Lower leg skin (tissue), 3 donors: ENCODE measurements around the gene AUTS2.

Experiments used
- POLR2A ChIP-seq, 2 donors: fragments of 450-650 bp; IDR thresholded peaks; one replicate each; pipeline ENCODE4 v1.6.1; 2016 to 2017; ENCODE audit warnings: antibody characterized with exemption in 2 of 2, mild to moderate bottlenecking in 1 of 2, moderate library complexity in 1 of 2
- TF ChIP-seq, protein P1 (sequence below), 3 donors: fragments of 450-650 bp; IDR thresholded peaks; one replicate each; pipeline ENCODE4 v1.5.1; 2016; ENCODE audit warnings: antibody characterized with exemption in 3 of 3, mild to moderate bottlenecking in 3 of 3, moderate library complexity in 2 of 3

DNA sequence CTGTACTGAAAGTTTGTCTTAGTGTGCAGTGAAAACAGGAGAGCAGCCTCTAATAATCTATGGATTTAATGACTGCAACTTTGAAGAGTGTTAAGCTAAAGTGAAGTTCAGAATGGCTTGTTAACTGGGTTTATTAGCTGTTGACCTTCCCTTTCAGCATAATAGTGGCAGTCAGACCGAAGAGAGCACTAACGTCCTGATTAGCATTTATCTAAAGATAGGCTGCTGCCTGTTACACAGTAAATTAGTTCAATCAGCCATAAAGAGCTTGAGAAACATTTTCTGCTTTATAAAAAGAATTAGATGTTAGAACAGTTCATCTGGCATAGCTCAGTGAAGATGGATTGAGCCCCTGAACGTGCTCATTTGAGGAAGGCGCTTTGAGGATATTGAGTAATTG is 433.0 kb downstream of the AUTS2 start:
- TF ChIP-seq, protein P1, sequence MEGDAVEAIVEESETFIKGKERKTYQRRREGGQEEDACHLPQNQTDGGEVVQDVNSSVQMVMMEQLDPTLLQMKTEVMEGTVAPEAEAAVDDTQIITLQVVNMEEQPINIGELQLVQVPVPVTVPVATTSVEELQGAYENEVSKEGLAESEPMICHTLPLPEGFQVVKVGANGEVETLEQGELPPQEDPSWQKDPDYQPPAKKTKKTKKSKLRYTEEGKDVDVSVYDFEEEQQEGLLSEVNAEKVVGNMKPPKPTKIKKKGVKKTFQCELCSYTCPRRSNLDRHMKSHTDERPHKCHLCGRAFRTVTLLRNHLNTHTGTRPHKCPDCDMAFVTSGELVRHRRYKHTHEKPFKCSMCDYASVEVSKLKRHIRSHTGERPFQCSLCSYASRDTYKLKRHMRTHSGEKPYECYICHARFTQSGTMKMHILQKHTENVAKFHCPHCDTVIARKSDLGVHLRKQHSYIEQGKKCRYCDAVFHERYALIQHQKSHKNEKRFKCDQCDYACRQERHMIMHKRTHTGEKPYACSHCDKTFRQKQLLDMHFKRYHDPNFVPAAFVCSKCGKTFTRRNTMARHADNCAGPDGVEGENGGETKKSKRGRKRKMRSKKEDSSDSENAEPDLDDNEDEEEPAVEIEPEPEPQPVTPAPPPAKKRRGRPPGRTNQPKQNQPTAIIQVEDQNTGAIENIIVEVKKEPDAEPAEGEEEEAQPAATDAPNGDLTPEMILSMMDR (IDR thresholded peaks at IDR 0.05): no peak
- no peak for TF ChIP-seq POLR2A (IDR thresholded peaks at IDR 0.05)
